T-helper 9 cell (primary cell): ENCODE measurements around the gene CALHM2.

Experiments used
- DNase-seq: peaks from one replicate; pipeline ENCODE4 v3.0.0-alpha.2; 2020

CALHM2 gene

GRCh38 chr10:103475437-103475836 is 23.3 kb upstream of the CALHM2 start:
- no peak for DNase-seq

DNA sequence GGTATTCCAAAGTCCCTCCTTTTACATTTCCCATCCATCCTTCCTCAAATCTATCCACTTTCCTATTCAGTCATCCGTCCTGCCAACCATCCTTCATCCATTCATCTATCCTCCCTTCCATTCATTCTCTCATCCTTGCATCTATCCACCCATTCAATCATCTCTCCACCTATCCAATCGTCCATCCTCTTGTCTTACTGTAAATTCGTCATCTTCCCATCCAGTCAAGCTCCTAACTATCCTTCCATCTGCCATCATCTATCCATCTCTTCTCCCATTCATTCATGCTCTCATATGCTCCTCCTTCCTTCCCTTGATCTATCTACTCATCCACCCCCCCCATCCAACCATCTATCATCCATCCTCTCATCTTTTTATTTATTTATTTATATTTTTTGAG is 21.9 kb upstream of the CALHM2 start:
- DNase-seq, result no peak

DNA sequence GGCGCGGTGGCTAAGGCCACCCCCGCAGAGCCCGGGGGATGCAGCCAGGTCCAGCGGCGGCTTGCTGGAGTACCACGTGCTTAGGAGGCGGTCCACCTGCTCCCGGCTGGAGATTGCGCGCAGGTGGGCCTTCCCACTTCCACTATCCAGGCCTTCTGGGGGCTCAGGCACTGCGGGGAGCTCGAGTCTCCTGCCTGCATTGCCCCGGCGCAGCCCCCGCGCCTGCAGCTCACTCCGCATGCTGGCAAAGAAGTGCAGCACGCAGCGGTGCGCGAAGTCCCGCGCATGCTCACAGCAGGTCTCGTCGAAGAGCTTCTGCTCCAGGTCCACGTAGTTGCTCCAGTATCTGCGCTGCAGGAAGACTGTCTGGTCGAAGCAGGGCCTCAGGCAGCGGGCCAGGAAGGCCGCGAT is 21.1 kb upstream of the CALHM2 start:
- no peak for DNase-seq

DNA sequence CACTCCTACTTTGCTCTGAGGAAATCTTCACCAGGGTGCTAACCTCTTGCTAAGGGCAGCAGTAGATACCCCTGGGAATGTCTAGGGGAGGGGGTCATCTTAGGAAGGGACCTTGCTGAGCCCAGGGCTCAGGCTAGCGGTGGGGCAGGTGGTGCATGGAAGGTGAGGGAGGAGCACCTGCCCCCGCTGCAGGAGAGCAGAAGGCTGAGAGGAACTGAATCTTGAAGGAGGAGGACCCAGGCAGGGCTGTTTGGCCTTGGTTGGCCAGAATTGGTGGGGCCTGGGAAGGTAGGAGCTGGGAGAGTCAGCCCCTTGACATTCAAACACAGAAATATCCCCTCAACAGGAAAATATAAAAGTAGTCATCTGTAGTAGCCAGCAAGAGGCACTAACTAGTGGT is 19.8 kb upstream of the CALHM2 start:
- DNase-seq, result no peak

- peak; percentile 62 for DNase-seq
Observed at GRCh38 chr10:103470761-103471653, 18.8 kb upstream of the CALHM2 start.

- DNase-seq, result no peak
Observed at GRCh38 chr10:103469201-103469600, 17.0 kb upstream of the CALHM2 start.

- no peak for DNase-seq
Observed at GRCh38 chr10:103467406-103467805, 15.2 kb upstream of the CALHM2 start.

DNA sequence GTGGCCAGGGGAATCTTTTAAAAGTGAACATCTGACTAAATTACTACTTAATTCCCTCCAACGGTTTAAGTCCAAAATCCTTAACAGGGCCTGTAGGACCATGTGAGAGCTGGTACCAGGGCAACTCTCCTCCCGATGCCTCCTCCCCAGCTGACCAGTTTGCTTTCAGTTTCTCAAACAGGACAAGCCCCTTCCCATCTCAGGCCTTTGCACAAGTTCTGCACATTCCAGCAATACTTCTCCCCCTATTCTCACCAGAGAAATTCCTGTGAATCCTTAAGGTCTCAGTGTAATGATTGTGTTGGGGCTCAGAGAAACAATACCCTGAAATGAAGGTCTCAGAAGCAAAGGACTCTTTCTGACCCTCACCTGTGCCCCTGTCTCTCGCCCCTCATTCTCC is 14.6 kb upstream of the CALHM2 start:
- no peak for DNase-seq

DNA sequence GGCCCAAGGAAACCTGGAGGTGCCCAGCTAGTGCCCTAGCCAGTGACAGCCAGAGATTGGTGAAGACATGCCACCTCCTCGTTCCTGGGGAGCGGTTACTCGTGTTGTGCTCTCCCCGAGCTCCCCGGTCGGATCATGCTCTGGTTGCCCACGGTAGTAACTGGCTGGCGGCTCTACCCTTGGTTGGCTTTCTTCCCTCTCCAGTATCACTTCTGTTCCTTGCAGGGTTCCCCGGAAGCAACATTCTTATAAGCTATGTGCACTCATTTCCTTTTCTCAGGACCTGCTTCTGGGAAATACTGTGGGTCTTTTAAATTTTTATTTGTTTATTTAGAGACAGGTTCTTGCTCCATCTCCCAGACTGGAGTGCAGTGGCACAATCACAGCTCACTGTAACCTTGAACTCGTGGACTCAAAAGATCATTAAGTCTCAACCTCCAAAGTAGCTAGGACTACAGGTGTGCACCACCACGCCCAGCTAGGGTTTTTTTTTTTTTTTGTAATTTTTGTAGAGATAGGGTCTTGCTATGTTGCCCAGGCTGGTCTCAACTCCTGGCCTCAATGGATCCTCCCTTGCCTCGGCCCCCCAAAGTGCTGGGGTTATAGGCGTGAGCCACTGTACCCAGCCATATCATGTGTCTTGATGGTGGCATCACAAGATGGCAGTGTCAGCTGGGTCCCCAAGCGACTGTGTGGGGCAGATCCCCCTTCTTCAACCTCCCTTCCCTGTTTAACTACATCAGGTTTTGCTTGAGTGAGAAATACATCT is 13.4 kb upstream of the CALHM2 start:
- no peak for DNase-seq

GRCh38 chr10:103463499-103463898 is 11.3 kb upstream of the CALHM2 start:
- DNase-seq, result no peak

DNA sequence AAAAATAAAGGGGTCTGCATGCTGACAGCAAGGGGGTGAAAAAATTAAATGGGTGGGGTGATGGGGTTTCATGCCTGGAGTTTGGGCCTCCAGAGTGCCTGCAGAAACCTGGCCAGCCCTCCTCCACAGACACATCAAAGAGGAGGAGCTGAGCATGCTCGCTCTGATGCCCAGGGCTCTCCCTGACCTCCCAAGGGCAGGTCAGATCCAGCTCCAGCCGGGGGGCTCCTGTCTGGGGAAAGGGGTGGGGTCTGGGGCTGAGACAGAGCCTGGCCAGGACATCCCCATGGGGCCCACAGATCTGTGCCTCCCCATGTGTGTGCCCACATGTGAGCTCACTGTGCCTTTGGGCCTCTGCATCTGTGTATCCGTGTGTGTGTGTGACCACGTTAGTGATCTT is 7.4 kb upstream of the CALHM2 start:
- no peak for DNase-seq

- no peak for DNase-seq
Observed at GRCh38 chr10:103458720-103459119, 6.5 kb upstream of the CALHM2 start, which contains the start of gene CALHM1. TSS of gene CALHM1 (minus strand) at chr10:103458900. CDS start at chr10:103458751, 149 bp downstream.

- no peak for DNase-seq
Observed at GRCh38 chr10:103457896-103458583, 5.9 kb upstream of the CALHM2 start.

DNA sequence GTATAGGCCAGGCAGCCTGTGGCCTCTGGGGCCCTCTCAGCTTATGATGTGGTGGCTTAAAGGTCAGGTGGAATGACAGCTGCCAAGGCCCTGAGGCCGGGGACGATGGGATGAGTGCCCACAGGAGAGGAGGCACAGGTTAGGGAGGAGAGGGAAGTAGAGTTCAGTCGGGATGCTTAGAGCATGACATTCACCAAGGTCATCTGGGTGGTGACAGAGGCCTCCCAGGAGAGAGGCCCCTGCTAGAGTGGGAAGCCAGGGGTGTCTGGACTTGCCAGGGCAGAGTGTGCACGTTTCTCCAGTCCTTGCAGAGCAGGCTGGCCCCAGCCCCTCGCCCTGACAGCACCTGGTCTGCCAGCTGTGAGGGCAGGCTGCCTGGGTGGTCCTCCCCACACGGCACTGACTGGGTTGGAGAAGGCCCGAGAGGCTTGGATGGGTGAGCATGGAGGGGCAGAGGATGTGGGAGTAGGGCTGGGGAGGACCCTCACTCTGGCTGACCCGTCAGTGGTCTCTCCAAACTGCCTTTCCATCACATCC is 5.1 kb upstream of the CALHM2 start:
- DNase-seq, result no peak

DNA sequence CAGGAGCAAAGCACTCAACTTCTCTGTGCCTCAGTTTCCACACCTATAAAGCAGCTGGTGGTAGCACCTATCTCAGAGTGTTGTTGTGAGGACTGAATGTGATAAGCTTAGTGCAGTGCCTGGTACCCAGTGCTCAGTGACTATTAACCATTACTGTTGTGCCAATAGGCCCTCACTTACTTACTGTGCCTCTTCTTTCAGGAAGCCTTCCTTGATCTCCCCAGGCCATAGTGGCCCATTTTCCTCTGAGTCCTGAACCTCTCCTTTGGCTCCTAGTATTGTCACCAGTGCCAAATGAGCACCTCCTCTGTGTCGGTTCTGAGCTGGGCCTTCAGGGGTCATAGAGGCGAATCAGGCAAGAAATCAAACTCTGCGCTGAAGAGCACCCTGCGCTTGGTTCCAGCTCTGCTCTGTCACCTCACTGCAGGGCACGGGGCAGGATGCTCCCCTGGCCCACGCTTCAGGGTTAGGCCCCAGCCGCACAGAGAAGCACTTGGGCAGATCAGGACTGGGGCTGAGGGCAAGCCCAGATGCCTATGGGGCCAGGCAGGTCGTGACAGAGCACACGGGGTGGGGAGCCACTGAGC is 4.0 kb upstream of the CALHM2 start:
- no peak for DNase-seq

DNA sequence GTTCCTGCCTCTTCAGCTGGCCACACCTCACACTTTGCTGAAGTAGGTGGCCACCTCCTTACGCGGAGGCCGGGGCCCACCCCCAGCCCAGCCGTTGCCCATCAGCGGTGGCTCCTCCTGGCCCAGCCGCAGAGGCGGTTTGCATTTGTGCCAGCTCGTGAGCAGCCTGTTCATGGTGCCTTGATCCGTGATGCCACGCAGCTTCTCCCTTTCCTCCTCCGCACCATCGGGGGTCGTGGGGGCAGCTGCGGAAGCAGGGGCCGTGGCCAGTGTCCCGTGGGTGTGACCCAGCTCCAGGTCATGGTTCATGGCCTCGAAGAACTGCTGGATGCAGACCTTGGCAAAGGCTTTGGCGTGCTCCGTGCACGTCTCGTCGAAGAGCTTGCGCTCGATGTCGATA is 3.1 kb upstream of the CALHM2 start:
- no peak for DNase-seq

DNA sequence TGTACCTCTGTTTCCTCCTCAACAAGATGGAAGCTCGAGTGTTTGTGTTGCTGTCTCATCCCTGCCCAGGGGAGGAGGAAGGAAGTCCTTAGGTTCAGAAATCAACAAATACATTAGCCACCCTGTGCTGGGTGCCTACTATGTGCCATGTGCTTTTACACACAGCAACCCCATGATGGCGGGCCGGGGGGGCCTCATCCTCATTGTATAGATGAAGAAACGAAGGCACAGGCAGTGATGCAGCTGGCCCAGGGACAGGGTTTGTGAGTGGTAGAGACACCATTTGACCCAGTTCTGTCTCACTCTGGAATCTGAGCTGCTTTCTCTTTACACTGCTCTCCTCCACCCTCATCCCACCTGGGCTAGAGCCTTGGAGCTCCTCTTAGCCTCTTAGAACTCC is 1.9 kb upstream of the CALHM2 start:
- DNase-seq, result no peak

GRCh38 chr10:103452506-103453230 is 498 bp upstream of the CALHM2 start:
- DNase-seq, result no peak

DNA sequence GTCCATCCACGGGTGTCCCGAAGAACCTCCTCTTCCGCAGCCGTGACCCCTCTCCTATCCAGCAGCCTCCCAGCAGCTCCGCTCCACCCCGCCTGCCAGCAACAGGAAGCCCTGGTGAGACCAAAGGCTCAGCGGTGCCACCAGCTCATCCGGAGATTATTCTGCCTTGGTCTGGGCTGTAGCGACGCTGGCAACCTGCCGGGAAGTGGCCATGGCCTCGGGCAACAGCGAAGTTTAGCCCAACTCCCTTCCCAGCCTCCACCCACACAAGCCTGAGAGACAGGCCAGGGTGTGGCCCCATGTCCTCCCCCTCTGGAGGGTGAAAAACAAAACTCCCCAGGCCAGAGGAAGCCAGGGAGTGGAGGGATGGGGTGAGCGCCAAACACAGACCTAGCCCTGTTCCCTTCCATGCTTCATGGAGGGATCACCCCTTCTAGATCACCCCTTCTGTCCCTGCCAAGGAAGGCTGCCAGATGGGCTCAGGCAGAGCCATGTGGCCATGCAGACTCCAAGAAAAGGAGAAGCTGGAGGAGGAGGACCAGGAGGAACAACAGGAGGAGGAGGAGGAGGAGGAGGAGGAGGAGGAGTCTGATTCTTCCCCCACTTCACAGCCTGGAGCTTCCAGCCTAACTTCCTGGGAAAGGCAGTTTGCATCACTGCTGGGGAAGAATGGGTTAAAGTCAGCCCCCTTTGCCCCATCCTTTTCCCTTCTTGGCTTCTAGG is 918 bp downstream of the CALHM2 start:
- peak; percentile 40 for DNase-seq

DNA sequence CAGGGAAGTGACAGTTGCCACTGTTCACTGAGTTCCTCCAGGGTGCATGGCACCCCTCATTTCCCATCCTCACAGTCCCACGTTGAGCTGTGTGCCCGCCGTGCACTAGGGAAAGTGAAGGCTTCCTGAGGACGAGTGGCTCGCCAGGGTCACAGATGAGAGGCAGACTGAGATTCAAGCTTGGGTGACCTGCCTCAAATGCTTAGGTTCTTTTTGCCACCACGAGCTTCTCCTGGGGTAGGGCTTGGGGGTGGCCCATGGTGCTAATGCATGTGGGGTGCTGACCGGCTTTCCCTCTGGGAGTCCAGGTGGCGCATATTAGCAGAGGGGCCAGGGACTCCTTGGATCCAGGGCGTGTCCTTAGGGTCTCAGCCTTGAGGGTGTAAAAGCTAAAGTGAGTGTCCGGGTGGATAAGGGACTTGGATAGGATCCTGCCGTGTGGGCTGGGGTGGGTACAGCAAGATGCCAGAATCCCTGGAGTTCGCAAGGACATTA is 1.9 kb downstream of the CALHM2 start:
- no peak for DNase-seq
